SH-SY5Y (cell line): ENCODE measurements around the gene AHR.

Experiments used
- GATA2 ChIP-seq: IDR thresholded peaks from 2 replicates; pipeline ENCODE4 v1.6.1; 2011; ENCODE audit warnings: mild to moderate bottlenecking, low read depth, low read length
- GATA3 ChIP-seq: IDR thresholded peaks from 2 replicates; pipeline ENCODE4 v1.6.1; 2011; ENCODE audit warnings: low read depth, mild to moderate bottlenecking, low read length, moderate library complexity

- TF ChIP-seq GATA2 (no peak), GATA3 (no peak)
These were observed 75.7 kb downstream of the AHR start for GRCh38 chr7:17374157-17374556.
